Colonic mucosa (tissue), 4 donors: ENCODE data around the gene ITFG2. TPM values are rescaled to one million over a fixed set of nuclear protein-coding genes. Genes with fewer than 3 reads are reported as not detected.

Experiments used
- DNase-seq: peaks from one replicate; pipeline ENCODE4 v3.0.0-alpha.2; 2020
- H3K27ac ChIP-seq: fragments of 200-600 bp; one replicate; pipeline ENCODE4 v1.8.0; 2021
- H3K27me3 ChIP-seq: fragments of 200-600 bp; one replicate; pipeline ENCODE4 v1.8.0; 2021
- H3K36me3 ChIP-seq: fragments of 200-600 bp; one replicate; pipeline ENCODE4 v1.8.0; 2021
- H3K4me1 ChIP-seq: fragments of 200-600 bp; one replicate; pipeline ENCODE4 v1.8.0; 2021; ENCODE audit warnings: mild to moderate bottlenecking
- H3K4me3 ChIP-seq: fragments of 200-600 bp; one replicate; pipeline ENCODE4 v1.8.0; 2021
- H3K9ac ChIP-seq, 2 donors: one replicate each; pipeline ENCODE4 v1.7.0; 2013; ENCODE audit warnings: control low read depth in 2 of 2, low read depth in 2 of 2, low read length in 2 of 2
- H3K9me3 ChIP-seq: fragments of 200-600 bp; one replicate; pipeline ENCODE4 v1.8.0; 2021
- CTCF ChIP-seq: fragments of 200-600 bp; IDR thresholded peaks from one replicate; pipeline ENCODE4 v1.8.0; 2022; ENCODE audit warnings: antibody characterized with exemption, mild to moderate bottlenecking
- intact Hi-C: fragments of 100-400 bp; cut with DNase I; formaldehyde crosslinking; loops from one replicate; pipeline ENCODE4 v1.14.1; 2022
- total RNA-seq, 2 donors: library from RNA; stranded (reverse); fragmentation: NEBNext Ultra II Directional in 1 of 2; extraction: Animal tissue kit (Norgen Biotek cat#: 25700) in 1 of 2; gene quantifications; one replicate each; pipeline ENCODE4 v1.2.1, GENCODE V29; 2021
- donor health status: healthy.
- donor health status: DM: no; HTN: no; CAD: no.
- donor health status: DM: no; HTN: no; CAD: no.

ITFG2 gene
- total RNA-seq, 2 donors from 2014 or later = 19.4 to 34.8 TPM

- TF ChIP-seq CTCF = no peak
- Histone ChIP-seq H3K9me3 (no peaks in the 10 kb centered on the region), H3K4me3 (no peak overlapping the region), H3K9ac (peak overlapping the region in 1 of 2 donors; percentile 28), H3K4me1 (no peaks in the 10 kb centered on the region), H3K27ac (no peak overlapping the region), H3K36me3 (no peaks in the 10 kb centered on the region), H3K27me3 (no peaks in the 10 kb centered on the region)
- intact Hi-C loops = loop anchor here (10.0 kb wide), 1 partner anchor 179 kb away; no protein-coding TSS in a partner anchor
- no peak for DNase-seq
These were observed 43.1 kb downstream of the ITFG2 start for GRCh38 chr12:2855546-2855945.

GRCh38 chr12:2856051-2856450, 43.6 kb downstream of the ITFG2 start:
- no peaks in the 10 kb centered on the region for H3K9me3 ChIP-seq
- DNase-seq = no peak
- no peak overlapping the region for H3K9ac ChIP-seq
- no peaks in the 10 kb centered on the region for H3K4me1 ChIP-seq
- intact Hi-C loops = loop anchor here (10.0 kb wide), 1 partner anchor 179 kb away; no protein-coding TSS in a partner anchor
- no peaks in the 10 kb centered on the region for H3K27me3 ChIP-seq
- no peaks in the 10 kb centered on the region for H3K36me3 ChIP-seq
- no peak overlapping the region for H3K27ac ChIP-seq
- H3K4me3 ChIP-seq = no peak overlapping the region
- TF ChIP-seq CTCF = no peak

GRCh38 chr12:2857021-2857431, 44.6 kb downstream of the ITFG2 start, which contains the start of gene TEX52:
Gene TEX52 (minus strand): TSS chr12:2857039. CDS start chr12:2857026, 13 bp downstream.
- H3K4me3 ChIP-seq = no peak within 1 kb of the TSS
- no peak for TF ChIP-seq CTCF
- no peaks in the 10 kb centered on the region for H3K4me1 ChIP-seq
- no peak within 1 kb of the TSS for H3K27ac ChIP-seq
- H3K27me3 ChIP-seq = no peaks in the 10 kb centered on the region
- no peaks in the 10 kb centered on the region for H3K36me3 ChIP-seq
- DNase-seq = no peak
- H3K9me3 ChIP-seq = no peaks in the 10 kb centered on the region
- H3K9ac ChIP-seq = no peak within 1 kb of the TSS
- intact Hi-C loops = loop anchor here (10.0 kb wide), 1 partner anchor 178 kb away; no protein-coding TSS in a partner anchor

- Histone ChIP-seq H3K9ac (no peak overlapping the region), H3K4me3 (no peak overlapping the region), H3K36me3 (no peaks in the 10 kb centered on the region), H3K9me3 (no peaks in the 10 kb centered on the region), H3K4me1 (no peaks in the 10 kb centered on the region), H3K27ac (no peak overlapping the region), H3K27me3 (no peaks in the 10 kb centered on the region)
- DNase-seq = no peak
- no peak for TF ChIP-seq CTCF
- intact Hi-C loops = loop anchor here (10.0 kb wide), 1 partner anchor 177 kb away; no protein-coding TSS in a partner anchor
These were observed 45.1 kb downstream of the ITFG2 start for GRCh38 chr12:2857576-2857975.

- Histone ChIP-seq H3K4me3 (no peak overlapping the region), H3K9ac (no peak overlapping the region), H3K4me1 (no peaks in the 10 kb centered on the region), H3K27ac (no peak overlapping the region), H3K27me3 (no peaks in the 10 kb centered on the region), H3K36me3 (no peaks in the 10 kb centered on the region), H3K9me3 (no peaks in the 10 kb centered on the region)
- intact Hi-C loops = loop anchor here (10.0 kb wide), 1 partner anchor 176 kb away; no protein-coding TSS in a partner anchor
- no peak for TF ChIP-seq CTCF
- no peak for DNase-seq
These were observed 45.9 kb downstream of the ITFG2 start for GRCh38 chr12:2858334-2858733.
